CD4-positive, alpha-beta T cell treated with Interferon alpha-2 for 1 hour (primary cell): Measurements from ENCODE around the gene SLC25A21.
"Not testable (repeated sequence)": the region's sequence is repeated elsewhere in the genome, so short reads cannot be mapped to it uniquely, and the experiment has no call there.

Experiments used
- DNase-seq, 2 donors: peaks; one replicate each; pipeline ENCODE4 v3.0.0-alpha.2; 2020 to 2022

SLC25A21 gene

DNA sequence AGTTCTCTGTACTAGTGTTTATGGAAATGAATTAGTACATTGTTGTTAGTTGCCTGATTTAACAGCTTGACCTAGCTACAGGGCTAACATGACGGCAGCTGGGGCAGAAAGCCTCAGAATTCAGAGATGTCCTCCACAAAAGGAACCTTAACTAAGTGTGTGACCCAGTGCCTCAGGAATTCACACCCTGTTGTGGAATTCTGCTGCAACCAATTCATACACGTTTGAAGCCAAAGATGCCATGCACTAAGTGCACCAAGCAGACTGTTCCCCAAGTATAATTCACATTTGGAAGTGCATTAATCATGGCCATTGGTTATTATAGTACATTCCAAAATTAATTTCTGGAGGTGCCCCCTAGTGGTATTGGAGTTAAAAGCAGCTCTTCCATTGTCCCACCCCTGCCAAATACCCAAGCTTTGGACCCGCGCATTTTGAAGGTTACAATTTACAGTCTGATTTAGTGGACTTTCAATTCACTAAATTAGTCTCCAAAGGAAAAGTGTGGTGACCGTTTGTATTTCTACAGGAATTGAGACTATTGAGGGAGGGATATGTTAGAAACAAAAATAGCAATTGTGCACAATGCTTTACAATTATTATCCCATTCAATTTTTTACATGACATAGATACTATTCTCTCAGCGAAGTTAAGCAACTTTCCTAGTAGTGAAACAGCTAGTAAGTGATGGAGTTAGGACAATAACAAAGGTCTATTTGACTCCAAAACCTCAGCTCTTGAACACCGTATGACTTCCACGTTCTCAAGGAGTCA is 424.8 kb downstream of the SLC25A21 start:
- DNase-seq = no peak

DNA sequence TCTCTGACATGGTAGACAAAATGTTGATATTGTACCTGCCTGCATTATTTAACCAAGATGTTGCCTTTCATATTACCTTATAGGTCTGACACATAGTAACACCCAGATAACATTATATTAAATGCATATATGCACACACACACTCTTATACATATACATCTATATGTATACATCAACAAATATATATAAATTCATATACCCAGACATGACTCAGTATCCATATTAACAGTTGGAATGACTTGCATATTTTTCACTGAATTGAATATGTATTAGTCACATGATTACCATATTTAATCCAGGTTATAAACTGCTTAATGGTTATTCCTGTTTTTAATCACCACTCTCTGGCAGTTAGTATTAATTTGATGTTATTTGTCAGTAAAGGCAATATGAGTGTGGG is 425.5 kb downstream of the SLC25A21 start:
- DNase-seq = no peak

DNA sequence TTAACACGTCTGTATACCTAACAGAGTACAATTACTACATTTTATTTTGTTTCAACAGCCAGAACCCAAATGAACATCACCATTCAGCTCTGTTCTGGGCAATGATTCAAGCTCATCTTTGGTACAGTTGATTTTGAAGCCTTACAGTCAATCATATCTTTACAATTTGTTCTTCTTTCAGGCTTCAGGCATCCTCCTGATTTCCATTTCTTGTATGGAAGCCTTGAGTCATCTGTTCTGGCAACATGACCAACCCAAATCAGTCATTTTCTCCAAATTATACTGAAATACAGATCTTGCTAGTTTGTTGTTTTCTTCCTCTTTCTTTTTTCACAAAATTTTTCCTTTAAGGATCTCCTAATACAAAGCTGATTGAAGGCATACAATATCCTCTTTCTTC is 430.5 kb downstream of the SLC25A21 start:
- no peak for DNase-seq

DNA sequence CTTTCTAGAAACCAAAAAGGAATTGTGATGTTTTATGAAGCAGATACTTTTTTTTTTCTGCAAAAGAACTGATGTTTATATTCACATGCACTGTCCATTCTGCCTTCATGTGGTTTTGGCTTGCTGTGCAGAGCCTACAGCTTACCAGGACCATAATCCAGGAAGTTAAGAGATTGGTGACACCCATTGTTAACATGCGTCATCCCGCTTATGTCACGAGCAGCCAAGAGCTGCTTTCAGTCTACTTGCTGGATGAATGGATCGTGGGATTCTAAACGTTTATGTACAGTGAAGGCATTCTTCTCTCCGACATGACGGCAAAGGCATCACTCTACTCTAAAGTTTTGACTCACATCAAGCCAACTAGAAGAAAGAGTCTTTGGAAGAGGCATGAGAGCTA is 434.1 kb downstream of the SLC25A21 start:
- no peak for DNase-seq

DNA sequence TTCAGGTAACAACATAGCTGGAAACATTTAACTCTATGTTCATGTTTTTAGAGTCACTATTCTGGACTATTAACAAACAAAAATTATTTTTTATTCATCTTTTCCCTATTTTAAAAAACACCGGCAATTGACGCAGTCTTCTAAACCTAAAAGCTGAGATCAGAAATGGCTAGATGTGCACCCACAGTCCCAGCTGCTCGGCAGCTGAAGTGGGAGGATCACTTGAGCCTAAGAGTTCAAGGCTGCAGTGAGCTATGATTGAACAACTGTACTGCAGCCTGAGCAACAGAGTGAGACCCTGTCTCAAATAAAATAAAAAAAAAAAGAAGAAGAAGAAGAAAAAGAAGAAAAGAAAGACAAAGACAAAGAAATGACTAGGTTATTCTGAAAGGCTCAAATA is 446.3 kb downstream of the SLC25A21 start:
- no peak for DNase-seq

DNA sequence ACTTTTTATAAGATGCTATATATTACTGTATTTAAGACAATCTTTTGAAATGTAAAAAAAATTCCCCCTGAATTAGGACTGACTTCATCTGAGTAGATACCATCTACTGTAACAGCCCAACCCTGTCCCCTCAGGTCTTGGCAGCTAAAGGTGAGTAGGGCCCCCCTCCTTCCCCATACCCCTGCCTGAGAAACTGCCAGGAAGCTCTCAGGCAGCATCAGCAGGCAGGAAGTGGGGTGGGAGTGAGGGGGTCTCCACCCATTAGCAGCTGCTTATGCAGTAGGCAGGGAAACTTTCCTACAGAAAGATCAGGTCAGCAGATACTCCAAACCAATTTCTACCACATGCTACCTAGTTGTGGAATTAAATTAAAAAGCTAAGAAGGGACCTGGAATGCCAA is 448.2 kb downstream of the SLC25A21 start:
- no peak for DNase-seq

DNA sequence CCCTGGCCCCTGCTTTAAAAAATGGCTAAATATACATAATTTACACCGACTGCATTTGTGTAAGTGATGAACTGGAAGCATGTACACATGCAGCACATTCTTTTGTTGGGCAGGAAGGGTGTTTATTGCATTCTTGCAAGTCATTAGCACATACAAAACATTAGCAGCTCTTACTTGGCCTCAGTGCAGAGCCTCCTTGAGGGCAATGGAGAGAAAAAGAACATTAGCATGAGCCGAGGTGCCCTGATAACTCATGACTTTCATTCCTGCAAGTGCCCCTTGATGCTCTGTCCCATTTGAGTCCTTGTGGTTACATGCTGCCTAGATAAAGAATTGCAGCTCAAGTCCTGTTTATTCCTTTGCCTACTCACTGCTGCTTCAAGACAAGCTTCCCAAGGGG is 448.9 kb downstream of the SLC25A21 start:
- DNase-seq = no peak

DNA sequence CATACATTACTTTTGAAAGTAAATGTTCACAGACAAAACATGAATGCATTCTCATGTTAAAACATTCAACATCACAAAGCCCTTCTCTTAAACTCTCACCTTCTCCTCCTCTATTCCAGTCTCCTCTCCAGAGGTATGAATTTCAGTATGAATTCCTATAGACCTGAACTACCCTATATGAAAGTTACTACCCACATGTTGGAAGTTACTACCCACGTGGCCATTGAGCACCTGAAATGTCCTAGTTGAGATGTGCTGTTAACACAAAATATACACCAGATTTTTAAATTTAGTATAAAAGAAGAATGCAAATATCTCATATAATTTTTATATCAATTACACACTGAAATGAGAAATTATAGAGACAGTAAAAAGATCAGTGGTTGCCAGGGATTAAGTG is 450.5 kb downstream of the SLC25A21 start:
- no peak for DNase-seq

DNA sequence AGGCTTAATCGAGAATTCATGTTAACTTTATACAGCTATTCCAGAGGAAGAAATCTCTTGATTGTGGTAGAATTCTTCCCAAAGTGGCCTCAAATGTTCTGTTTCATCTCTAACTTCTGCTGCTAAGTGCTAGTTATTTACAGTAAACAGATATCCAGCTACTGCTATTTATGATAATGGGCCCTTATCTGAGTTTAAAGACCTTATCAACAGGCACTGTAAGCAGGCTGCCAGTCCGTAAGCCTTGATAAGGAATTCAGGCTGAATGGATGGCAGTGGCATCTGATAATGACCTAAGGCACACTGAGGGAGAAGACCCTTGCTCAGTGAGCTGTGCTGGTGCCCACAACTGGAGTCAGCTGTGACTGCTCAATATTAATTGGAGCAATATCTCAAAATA is 451.7 kb downstream of the SLC25A21 start:
- DNase-seq = no peak

DNA sequence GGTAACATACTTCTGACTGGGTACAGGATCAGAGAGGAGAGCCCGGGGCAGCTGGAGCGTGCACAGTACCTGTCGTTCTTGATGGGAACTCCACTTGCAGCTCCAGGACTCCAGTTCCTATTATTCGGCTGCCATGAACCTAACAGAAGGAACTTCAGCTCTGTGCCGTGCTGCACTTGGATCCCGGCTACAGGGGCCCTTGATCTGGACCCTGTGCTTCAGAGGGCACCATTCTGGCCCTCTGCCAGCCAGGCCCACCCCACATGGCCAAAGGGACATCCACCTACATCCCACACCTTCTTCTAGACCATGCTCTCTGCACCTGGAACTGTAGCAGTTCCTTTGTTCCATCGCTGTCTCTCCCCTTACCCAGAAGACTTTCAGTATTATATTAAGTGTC is 452.6 kb downstream of the SLC25A21 start:
- no peak for DNase-seq

DNA sequence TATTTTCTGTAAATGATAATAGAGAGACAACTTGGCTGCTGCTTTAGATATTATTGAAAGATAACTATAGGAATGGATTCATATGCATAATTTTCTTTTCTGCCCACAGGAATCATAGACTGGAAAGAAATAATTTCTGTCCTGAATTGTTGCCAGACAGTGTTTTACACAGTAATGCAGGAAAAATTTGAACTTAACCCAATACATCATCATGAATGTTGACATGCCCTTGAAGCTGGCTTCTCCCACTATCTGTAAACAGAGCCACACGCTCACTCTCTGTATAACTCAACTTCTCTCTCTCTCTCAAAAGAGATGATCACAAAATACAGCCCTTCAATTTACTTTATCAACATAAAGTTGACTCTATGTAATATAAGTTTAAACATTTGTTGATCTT is 454.2 kb downstream of the SLC25A21 start:
- no peak for DNase-seq

DNA sequence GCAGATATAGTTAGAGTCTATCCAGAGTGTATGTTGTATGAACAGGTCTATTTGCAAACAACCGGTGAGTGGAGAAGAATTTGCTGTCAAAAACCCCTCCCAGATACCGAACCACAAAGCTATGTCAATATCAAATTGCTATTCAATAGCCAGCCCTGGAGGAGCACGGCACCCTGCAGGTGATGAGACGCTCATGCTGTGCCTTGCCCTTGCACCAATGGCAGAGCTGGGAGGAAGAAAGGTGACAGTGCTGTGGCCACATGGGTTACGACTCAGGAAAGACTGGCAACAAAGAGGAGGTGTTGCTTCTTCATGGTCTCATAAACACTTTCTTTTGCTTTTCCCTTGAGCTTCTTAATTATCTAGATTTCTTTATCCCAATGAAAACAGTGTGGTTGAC is 455.0 kb downstream of the SLC25A21 start:
- no peak for DNase-seq

DNA sequence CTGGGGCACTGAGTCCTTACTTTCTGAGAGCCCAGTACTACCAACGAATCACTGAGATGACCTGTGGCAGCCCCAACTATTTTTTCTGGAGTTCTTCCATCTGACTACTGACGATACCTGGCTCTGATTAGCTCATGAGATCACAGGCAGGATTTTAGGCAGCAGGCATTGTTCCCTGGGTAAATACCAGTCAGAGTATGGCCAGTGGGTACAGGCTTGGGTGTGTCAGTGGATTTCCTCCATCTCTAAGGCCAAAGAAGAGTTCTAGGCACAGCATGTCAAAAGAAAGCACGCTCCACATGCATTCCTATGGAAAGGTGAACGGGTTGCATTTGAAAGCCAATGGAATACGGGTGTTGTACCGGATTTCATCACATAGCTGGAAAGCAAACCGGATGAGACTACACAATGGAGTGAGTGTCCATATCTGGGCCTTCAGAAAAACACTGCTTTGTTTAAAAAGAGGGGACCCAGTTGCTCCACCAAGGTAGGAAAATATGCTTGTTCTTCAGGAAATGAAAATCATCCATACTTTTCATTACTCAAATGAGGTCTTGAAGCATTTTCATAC is 455.7 kb downstream of the SLC25A21 start:
- no peak for DNase-seq

DNA sequence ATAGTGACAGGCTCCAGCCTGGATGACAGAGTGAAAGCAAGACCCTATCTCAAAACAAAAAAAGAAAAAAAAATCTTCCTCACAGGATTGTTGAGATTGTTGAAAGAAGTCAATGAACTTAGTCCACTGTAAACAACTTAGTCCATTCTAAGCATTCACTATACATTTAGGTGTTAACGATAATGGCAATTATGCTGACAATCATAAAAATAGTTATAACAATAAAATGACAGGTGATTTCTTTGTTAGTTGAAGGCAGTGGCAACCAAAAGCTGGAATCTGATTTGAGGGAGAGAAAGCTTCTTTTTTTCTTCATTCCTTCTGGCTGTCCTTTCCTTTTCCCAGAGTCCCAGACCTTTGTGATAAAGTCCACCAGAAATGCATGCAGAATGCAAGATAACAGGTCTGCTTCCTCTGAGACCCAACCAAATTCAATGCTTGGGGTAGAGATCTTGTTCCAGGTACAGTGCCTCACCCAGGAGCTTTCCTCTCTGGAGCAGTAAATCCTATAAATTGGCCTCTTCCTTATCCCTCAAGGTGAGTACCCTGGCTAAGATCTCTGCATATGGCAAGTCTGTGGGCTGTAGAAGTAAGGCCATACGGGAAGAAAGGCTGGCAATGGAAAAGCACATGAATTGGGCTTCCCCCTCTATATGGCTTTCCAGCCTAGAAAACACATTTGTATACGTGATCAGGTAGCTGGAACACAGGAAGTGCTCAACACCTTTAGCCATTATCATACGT is 458.3 kb downstream of the SLC25A21 start:
- no peak for DNase-seq

DNA sequence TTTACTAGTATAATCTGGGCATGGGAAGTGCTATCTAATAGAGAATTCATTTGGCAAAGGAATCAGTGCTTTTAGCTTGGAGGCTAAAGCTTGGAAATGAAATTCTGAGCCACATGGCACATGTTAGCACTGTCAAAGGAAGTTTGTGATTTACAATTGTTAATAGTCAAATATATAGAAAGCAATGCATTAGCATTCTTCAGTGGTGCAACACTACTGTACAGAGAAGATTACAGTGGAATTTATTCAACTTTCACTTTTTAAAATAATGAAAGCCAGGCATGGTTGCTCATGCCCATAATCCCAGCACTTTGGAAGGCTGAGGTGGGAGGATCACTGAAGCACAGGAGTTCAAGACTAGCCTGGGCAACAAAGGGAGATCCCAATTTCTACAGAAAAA is 464.8 kb downstream of the SLC25A21 start:
- DNase-seq = no peak

DNA sequence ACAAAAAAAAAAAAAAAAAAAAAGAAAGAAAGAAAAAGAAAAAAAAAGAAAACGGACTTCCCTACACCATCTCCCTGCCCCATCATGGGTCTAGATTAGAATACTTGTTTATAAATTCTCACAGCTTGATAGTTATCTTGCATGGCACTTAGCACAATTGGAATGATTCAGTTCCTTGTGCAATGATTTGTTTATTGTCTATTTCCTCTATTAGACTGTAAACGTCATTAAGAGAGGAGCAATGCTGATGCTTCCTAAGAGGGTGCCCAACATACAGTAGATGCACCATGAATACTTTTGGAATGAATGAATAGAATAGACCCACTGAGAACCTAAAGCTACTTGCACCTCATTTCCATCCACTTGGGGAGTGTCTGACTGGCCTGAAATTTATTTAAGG is 469.9 kb downstream of the SLC25A21 start:
- no peak for DNase-seq

DNA sequence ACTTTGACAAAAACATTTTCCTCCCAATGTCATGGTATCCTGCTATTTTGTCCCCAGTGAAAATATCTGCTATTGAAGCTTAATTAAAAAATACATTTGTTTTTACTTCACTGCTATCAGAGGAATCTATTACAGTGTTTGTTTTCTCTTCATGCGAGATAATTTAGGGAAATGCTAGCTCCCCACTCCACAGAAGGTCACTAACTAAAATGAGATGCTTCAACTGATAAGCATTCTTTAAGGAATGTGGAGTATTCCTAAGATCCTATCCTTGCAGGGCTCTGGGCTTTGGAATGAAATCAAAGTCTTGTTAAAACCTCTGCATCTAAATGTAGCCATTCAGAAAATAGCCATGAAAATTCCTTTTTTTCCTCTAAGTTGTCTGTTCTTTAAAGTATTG is 471.3 kb downstream of the SLC25A21 start:
- DNase-seq = no peak

DNA sequence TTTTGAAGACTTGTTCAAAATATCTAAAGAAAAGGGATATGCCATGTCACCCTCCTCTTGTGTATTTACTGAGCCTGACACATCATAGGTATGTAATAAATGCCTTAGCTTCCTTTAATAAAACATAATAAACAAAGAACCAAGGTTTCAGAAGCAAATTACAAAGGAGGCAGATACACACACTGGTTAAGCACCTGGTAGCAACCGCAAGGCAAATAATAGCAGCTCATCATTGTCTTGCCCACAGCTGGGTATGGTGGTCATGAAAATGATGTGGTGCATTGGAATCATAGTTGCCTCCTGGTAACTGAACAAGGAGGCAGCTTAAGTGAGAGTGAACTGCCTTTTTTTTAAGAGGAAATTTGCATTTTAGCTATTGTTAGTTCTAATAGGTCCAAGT is 471.8 kb downstream of the SLC25A21 start:
- no peak for DNase-seq

DNA sequence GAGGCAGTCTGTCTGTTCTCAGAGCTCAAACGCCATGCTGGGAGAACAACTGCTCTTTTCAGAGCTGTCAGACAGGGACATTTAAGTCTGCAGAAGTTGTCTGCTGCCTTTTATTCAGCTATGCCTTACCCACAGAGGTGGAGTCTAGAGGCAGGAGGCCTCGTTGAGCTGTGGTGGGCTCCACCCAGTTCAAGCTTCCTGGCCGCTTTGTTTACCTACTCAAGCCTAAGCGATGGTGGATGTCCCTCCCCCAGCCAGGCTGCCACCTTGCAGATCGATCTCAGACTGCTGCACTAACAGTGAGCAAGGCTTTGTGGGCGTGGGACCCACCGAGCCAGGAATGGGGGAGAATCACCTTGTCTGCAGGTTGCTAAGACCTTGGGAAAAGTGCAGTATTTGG is 473.0 kb downstream of the SLC25A21 start:
- DNase-seq = not testable (repeated sequence)

DNA sequence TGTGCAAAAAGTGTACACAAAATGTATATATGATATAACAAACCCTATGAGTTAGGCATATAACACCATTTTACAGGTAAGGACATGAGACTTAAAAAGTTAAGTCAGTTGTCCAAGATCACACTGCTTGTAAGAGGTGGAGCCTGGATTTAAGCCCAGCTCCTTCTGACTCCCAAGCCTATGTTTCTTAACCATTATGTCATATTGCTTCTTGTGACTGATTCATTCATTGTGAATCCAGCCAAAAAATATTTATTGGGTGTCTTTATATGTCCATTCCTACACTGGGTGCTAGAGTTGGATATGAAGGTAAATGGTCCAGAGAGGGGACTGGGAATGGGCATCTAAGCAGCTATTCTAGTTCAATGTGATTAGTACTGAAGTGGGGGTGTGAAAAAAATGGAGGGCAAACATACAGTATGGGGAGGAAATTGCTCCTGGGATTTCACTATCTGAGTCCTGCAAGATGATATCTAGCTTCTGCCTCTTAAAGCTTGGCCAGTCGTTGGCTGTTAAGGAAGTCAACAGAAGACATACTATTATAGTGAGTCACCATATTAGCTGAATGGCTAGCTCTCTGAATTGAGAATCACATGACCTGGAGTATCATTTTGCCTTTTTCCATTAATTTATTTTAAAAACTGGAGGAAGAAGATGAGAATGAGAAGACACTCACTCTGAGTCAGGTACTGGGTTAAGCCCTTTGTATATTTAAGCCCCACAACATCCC is 481.9 kb downstream of the SLC25A21 start:
- DNase-seq = no peak

DNA sequence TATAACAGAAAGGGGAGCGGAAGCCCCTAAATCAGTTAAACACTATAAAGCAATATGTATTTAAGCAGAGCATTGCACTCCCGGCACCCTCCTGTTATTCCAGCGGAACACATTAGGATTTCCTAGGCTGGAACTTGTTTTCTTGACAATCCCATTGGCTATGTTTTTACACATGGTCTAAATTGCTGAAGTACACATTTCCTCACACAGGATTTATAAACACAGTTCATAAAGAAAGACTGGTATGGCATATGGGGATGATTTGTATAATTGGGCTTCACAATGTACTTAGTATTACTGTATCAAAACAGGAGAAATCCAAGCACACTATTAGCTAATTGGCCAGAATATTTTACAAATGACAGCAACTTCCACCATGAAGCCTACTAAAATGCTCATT is 487.5 kb downstream of the SLC25A21 start:
- no peak for DNase-seq

DNA sequence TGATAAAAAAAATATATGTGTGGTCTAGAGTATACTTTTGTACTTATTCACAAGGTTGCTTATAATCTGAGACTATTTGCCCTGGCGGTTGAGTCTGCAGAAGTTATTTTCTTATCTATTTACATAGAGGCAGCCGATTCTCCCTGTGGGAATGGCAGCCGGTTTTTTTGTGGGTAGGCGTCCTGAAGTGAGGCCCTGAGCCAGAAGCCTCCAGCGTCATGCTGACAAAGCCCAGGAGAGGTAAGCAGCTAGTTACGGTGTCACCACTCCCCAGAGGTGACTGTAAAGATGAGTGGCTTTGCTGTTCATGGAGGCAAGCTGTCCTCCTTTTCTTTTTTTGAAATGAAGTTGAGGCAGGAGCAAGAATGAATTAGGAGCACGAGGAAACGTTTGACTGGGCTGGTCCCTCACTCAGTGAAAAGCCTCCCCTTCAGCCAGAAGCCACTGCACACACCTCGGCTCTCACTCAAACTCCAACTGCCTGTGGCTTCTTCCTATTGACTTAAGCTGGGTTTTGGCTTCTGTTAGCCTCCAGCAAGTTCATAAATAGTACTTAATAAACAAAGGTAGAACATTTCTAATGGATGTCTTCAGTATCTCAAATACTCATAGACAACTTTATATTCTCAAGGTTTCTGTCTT is 489.2 kb downstream of the SLC25A21 start:
- DNase-seq = no peak

DNA sequence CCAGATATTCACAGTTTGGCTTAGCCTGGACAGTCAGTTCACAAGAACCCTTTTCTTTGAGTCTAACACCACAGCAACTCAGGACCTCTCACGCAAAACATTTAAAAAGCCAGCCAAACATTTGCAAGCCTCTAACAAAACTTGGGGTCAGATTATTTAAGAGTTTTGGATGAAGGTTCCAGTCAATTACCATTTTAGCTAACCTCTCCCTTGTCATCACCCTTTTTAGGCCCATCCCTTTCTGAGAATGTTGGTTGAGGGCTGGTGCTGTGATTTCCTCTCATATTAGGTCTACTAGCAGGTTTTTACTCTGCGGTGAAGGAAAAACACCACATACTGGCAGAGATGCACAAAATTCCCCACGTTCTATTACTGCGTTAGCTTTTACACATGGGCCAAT is 490.1 kb downstream of the SLC25A21 start:
- DNase-seq = no peak
